ENCODE measurements around the gene UBE2M.

UBE2M gene

GRCh38 chr19:58573658-58574164 lies 15.3 kb upstream of the UBE2M start:
- TF ChIP-seq, protein P1, sequence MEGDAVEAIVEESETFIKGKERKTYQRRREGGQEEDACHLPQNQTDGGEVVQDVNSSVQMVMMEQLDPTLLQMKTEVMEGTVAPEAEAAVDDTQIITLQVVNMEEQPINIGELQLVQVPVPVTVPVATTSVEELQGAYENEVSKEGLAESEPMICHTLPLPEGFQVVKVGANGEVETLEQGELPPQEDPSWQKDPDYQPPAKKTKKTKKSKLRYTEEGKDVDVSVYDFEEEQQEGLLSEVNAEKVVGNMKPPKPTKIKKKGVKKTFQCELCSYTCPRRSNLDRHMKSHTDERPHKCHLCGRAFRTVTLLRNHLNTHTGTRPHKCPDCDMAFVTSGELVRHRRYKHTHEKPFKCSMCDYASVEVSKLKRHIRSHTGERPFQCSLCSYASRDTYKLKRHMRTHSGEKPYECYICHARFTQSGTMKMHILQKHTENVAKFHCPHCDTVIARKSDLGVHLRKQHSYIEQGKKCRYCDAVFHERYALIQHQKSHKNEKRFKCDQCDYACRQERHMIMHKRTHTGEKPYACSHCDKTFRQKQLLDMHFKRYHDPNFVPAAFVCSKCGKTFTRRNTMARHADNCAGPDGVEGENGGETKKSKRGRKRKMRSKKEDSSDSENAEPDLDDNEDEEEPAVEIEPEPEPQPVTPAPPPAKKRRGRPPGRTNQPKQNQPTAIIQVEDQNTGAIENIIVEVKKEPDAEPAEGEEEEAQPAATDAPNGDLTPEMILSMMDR (conservative IDR thresholded peaks at IDR 0.05; ENCODE audit: low read depth, low read length), result no peak
- H3K4me3 ChIP-seq (ENCODE audit: low read depth, low read length), result peak overlapping the region; percentile 91
- no peak for DNase-seq (ENCODE audit: low read depth)

DNA sequence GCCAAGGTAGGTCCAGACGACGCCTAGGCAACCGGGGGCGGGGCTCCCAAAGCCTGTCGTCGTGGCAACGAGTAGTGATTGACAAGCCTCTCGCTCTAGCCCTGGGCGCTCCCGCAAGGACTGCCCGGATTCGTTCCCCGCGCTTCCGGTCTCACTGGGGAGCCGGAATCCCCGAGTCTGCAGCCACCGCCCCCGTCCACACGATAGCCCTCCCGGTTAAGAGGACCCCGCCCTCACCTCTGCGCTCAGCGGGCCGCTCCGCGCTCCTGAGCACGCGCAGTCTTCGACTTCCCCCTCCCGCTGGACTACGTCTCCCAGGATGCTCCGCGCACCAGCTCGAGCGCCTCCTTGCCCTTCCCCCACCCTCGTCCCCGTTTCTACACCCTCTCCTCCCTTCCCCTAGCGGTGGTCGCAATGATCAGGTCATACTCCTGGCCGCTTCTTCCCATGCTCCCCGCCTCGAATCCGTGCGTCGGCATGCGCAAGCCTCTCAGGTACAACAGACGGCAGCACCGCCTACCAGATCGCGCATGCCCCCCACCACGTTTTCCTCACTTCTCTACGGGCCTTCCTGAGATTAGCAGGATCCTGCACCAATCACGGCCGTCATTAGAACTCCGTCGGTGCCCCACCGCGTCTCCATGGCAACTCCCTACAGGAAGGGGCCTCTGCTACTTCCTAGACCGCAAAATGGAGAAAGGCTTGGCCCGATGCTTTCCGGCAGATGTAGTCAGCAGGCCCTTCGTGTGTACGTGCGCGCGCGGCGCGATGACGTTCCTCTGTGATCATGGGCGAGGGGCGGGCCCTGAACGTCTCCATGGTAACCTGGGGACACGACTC lies 14.6 kb upstream of the UBE2M start, which contains the start of gene MZF1:
MZF1 (minus strand) TSS at position 518 of the 840 bp plus-strand sequence. CDS start 1,946 bp downstream, outside the sequence.
- DNase-seq (ENCODE audit: low read depth), result peak; percentile 100
- H3K4me3 ChIP-seq (ENCODE audit: low read depth, low read length), result peak within 1 kb of the TSS; percentile 91
- TF ChIP-seq, protein P1 (conservative IDR thresholded peaks at IDR 0.05; ENCODE audit: low read depth, low read length), result peak; percentile 19

- peak overlapping the region; percentile 91 for H3K4me3 ChIP-seq (ENCODE audit: low read depth, low read length)
- TF ChIP-seq, protein P1 (conservative IDR thresholded peaks at IDR 0.05; ENCODE audit: low read depth, low read length), result no peak
- DNase-seq (ENCODE audit: low read depth), result no peak
These were observed 13.8 kb upstream of the UBE2M start for GRCh38 chr19:58572026-58572817.

- TF ChIP-seq, protein P1 (conservative IDR thresholded peaks at IDR 0.05; ENCODE audit: low read depth, low read length), result no peak
- H3K4me3 ChIP-seq (ENCODE audit: low read depth, low read length), result no peak overlapping the region
- no peak for DNase-seq (ENCODE audit: low read depth)
These were observed 13.2 kb upstream of the UBE2M start for GRCh38 chr19:58571575-58571947.

DNA sequence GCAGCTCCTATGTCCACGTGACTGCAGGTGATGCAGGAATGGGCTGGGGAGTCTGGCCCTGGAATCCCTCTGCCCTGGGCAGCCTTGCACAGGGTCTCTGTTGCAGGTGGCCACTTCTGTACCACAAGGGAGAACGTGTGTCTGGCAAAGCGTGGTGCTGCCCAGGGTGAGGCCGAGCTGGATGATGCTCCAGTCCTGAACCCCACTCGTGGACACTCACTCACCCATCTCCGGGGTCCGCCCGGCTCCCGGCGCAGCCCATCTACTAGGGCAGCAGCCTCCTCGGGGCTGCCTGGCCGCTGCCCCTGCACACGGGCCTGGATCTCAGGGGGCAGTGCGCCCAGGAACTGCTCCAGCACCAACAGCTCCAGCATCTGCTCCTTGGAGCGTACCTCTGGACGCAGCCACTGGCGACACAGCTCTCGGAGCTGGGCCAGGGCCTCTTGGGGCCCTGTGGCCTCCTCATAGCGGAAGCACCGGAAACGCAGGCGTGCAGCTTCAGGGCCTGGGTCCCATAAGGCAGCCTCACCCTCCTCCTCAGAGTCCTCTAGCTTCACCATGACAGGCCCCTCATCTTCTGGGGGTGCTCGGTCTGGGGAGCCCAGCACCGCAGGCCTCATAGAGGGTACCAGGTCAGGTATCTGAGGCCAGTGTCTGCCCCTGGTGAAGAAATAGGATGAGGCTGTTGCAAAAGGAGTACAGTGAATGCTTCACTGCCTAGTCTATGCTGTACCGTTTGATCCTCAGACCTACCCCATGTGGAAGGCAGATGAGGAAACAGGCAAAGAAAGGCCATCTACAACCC lies 12.6 kb upstream of the UBE2M start:
- no peak for DNase-seq (ENCODE audit: low read depth)
- no peak overlapping the region for H3K4me3 ChIP-seq (ENCODE audit: low read depth, low read length)
- TF ChIP-seq, protein P1 (conservative IDR thresholded peaks at IDR 0.05; ENCODE audit: low read depth, low read length), result no peak

- H3K4me3 ChIP-seq (ENCODE audit: low read depth, low read length), result no peak overlapping the region
- TF ChIP-seq, protein P1 (conservative IDR thresholded peaks at IDR 0.05; ENCODE audit: low read depth, low read length), result no peak
- DNase-seq (ENCODE audit: low read depth), result no peak
These were observed 11.7 kb upstream of the UBE2M start for GRCh38 chr19:58569943-58570670.

Data from choroid plexus epithelial cell (primary cell).